K562 (cell line): ENCODE results near the gene CT45A9.

Source experiments
- NFE2 ChIP-seq: IDR thresholded peaks from 2 replicates; pipeline ENCODE4 v1.6.1; 2014; ENCODE audit warnings: antibody characterized with exemption, low read depth
- RCOR1 ChIP-seq, 2 experiments: IDR thresholded peaks; 2 replicates each; pipeline ENCODE4 v1.6.1; 2012; ENCODE audit warnings: low read depth in 2 of 2, low read length in 2 of 2, borderline replicate concordance in 1 of 2, improper control_type of control experiment in 1 of 2

DNA sequence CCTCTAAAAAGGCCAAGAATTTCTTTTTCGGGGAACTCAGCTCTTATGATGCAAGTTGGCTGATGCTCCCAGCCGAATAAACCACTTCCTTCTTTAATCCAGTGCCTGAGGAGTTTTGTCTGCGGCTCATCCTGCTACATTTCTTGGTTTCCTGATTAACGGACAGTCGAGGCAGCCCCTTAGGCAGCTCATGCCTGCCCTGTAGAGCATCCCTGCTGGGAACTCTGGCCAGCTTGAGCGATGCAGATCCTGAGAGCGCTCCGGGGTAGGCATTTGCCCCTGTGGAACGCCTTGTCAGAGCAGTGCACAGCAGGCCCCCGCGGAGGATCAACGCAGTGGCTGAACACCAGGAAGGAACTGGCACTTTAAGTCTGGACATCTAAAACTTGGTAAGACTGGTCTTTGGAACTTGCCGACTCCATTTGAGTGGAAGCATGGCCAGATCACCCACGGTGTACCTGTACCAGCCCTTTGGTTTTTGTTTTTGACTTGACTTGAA lies 18.5 kb upstream of the CT45A9 start:
- no peak for TF ChIP-seq RCOR1 (IDR thresholded peaks at IDR 0.05; ENCODE audit: borderline replicate concordance in 1 of 2, low read depth in 2 of 2, low read length in 2 of 2)
- no peak for TF ChIP-seq NFE2
